ENCODE measurements around the gene MEX3B. TPM values are rescaled to one million over a fixed set of nuclear protein-coding genes. Genes with fewer than 3 reads are reported as not detected.

MEX3B gene
- total and polyA plus RNA-seq, 7 donors = 0.57 to 1.8 (median 1.2) TPM

DNA sequence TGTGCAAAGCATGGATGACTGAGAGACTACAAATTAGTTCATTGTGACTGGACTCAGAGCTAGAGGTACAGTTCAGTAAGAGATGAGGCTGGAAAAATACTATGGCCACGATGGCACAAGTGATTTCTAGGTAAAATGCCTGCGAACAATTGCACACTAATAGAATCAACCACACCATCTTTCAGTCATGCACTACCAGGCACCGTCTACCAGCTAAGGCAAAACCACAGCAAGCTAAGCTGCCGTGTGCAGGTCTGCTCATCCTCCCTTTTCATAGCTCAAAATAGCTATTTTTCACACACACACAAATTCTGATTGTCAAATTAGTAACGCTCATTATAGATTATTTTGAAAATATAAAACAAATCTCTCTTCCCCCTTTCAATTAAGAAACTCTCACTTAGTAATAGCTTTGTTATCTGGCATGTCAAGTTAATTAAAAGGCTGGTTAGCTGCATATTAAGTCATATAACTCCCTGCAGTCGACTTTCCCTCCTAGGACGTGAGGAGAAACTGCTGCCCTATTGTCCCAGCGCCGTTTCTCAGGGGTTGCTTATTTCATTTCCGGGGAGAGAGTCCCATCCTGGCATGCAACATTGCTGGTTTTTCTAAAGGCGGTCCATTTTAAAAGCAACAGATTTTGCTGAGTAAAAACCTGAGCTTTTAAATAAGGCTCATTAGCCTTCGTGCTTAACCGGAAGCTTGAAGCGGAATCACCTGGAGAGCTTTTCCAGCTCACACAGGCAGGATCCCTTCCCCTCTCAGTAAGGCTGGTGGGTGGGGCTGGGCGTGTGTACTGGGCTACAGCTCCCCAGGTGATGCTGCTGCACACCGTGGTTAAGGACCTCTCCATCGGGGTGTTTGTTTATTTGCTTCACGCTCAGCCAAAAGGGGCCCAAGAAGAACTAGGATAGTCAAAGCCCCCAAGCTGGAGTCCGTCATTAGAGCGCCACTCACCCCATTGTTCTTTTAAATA is 16.9 kb upstream of the MEX3B start:
- H3K27me3 ChIP-seq (ENCODE audit: insufficient read depth in 3 of 3, low read length in 2 of 3) = peaks cover 0 to 54% (median 12%) of the 10 kb centered on the region in 3 donors
- WGBS, 3 donors = 38 to 40% (median 38%) methylated on average over 20 of the region's 20 CpGs

DNA sequence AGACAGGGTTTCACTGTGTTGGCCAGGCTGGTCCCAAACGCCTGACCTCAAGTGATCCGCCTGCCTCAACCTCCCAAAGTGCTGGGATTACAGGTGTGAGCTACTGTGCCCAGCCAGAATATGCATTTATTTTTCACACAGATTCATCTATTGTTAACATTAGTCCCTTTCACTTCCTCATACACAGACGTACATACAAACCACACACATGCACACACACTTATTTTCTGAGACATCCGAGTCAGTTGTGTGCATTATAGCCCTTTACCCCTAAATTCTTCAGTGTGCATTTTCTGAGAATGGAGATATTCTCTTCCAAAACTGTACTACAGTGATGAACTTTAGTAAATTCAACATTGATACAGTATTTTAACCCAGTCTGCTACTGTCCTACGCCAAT is 15.0 kb upstream of the MEX3B start:
- H3K27ac ChIP-seq = no peak overlapping the region
- H3K36me3 ChIP-seq (ENCODE audit: insufficient read depth in 1 of 2, low read depth in 1 of 2) = no peaks in the 10 kb centered on the region
- no peak overlapping the region for H3K4me3 ChIP-seq
- peaks cover 0 to 71% (median 12%) of the 10 kb centered on the region in 3 donors for H3K27me3 ChIP-seq (ENCODE audit: insufficient read depth in 3 of 3, low read length in 2 of 3)
- WGBS, 3 donors = 72 to 88% (median 84%) methylated on average over 5 of the region's 5 CpGs
- TF ChIP-seq, protein P1, sequence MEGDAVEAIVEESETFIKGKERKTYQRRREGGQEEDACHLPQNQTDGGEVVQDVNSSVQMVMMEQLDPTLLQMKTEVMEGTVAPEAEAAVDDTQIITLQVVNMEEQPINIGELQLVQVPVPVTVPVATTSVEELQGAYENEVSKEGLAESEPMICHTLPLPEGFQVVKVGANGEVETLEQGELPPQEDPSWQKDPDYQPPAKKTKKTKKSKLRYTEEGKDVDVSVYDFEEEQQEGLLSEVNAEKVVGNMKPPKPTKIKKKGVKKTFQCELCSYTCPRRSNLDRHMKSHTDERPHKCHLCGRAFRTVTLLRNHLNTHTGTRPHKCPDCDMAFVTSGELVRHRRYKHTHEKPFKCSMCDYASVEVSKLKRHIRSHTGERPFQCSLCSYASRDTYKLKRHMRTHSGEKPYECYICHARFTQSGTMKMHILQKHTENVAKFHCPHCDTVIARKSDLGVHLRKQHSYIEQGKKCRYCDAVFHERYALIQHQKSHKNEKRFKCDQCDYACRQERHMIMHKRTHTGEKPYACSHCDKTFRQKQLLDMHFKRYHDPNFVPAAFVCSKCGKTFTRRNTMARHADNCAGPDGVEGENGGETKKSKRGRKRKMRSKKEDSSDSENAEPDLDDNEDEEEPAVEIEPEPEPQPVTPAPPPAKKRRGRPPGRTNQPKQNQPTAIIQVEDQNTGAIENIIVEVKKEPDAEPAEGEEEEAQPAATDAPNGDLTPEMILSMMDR (IDR thresholded peaks at IDR 0.05) = no peak
- intact Hi-C loops (cut with DNase I) = no loop called here
- H3K9me3 ChIP-seq = no peaks in the 10 kb centered on the region
- ATAC-seq = no peak
- no peaks in the 10 kb centered on the region for H3K4me1 ChIP-seq
- no peak for DNase-seq

More for the DNA sequence above, 16.9 kb upstream of the MEX3B start:
- Histone ChIP-seq H3K36me3 (ENCODE audit: insufficient read depth in 1 of 2, low read depth in 1 of 2) (no peaks in the 10 kb centered on the region), H3K9me3 (no peaks in the 10 kb centered on the region), H3K27ac (no peak overlapping the region), H3K4me1 (no peaks in the 10 kb centered on the region), H3K4me3 (no peak overlapping the region)
- TF ChIP-seq, protein P1 (IDR thresholded peaks at IDR 0.05) = no peak
- intact Hi-C loops (cut with DNase I) = no loop called here
- DNase-seq (no peak), ATAC-seq (no peak)

DNA sequence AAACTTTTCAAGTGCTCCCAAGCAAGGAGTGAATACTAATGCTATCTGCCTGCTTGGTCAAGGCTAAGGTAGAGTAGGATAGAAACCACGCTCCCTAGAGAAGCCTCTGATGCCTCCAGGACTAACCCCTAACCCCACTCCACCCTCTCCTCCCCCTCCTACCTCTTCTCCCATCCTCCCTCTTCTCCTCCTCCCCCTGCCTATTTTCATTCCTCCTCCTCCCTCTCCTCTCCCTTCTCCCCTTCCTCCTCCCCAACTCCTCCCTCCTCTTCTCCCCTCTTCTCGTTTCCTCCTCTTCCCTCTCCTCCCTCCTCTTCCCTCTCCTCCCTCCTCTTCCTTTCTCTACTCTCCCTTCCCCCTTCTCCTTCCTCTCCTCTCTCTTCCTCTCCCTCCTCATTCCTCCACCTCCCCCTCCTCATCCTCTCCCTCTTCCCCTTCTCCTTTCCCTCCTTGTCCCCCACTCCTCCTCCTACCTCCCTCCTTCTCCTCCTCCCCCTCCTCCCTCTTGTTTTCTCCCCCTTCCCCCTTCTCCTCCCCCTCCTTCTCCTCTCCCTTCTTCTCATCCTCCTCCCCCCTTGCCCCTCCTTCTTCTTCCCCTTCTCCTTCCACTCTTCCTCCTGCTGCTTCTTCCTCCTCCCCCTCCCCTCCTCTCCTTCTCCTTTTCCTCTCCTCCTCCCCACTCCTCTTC is 12.8 kb upstream of the MEX3B start:
- H3K4me1 ChIP-seq = no peaks in the 10 kb centered on the region
- intact Hi-C loops (cut with DNase I) = no loop called here
- no peak overlapping the region for H3K4me3 ChIP-seq
- H3K9me3 ChIP-seq = no peaks in the 10 kb centered on the region
- no peak for DNase-seq
- H3K27me3 ChIP-seq (ENCODE audit: insufficient read depth in 3 of 3, low read length in 2 of 3) = peaks cover 0 to 67% (median 13%) of the 10 kb centered on the region in 3 donors
- no peak for ATAC-seq
- no peaks in the 10 kb centered on the region for H3K36me3 ChIP-seq (ENCODE audit: insufficient read depth in 1 of 2, low read depth in 1 of 2)
- WGBS, 3 donors = 17 to 24% (median 17%) methylated on average over 2 of the region's 2 CpGs
- no peak overlapping the region for H3K27ac ChIP-seq
- TF ChIP-seq, protein P1 (IDR thresholded peaks at IDR 0.05) = no peak

DNA sequence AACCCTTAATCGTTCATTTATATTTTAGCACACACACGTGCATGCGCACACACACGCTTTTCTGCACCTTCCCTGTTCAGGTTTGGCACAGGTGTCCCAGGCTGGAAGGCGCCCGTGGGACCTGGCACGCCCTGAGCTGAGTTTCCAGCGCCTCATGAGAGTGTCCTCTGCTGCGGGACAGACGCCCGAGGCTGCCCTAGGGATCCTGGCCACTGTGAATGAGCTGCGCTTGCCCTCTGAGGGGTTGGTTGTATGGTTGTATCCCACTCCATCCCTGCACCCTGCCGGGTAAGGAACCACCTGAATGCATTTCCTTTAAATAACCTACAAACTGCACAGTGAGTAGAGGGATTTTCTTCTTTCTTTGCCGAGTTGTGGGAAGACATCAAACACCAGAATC is 12.2 kb upstream of the MEX3B start:
- ATAC-seq (no peak), DNase-seq (no peak)
- Histone ChIP-seq H3K27me3 (ENCODE audit: insufficient read depth in 3 of 3, low read length in 2 of 3) (peaks cover 0 to 65% (median 12%) of the 10 kb centered on the region in 3 donors), H3K4me3 (no peak overlapping the region), H3K4me1 (no peaks in the 10 kb centered on the region), H3K9me3 (no peaks in the 10 kb centered on the region), H3K36me3 (ENCODE audit: insufficient read depth in 1 of 2, low read depth in 1 of 2) (no peaks in the 10 kb centered on the region), H3K27ac (no peak overlapping the region)
- intact Hi-C loops (cut with DNase I) = no loop called here
- WGBS, 3 donors = 10 to 13% (median 10%) methylated on average over 14 of the region's 14 CpGs
- TF ChIP-seq, protein P1 (IDR thresholded peaks at IDR 0.05) = no peak

All from psoas muscle (tissue), 8 donors.